Effector CD4-positive, alpha-beta T cell (primary cell): ENCODE data around the gene CCDC177. TPM values are rescaled to one million over a fixed set of nuclear protein-coding genes. Genes with fewer than 3 reads are reported as not detected.

Experiments used
- DNase-seq: peaks from one replicate; pipeline ENCODE4 v3.0.0-alpha.2; 2020
- total RNA-seq: gene quantifications from one replicate; lab custom pipeline; 2026; lab: John Stamatoyannopoulos, UW

Gene CCDC177
- total RNA-seq, result not detected

DNA sequence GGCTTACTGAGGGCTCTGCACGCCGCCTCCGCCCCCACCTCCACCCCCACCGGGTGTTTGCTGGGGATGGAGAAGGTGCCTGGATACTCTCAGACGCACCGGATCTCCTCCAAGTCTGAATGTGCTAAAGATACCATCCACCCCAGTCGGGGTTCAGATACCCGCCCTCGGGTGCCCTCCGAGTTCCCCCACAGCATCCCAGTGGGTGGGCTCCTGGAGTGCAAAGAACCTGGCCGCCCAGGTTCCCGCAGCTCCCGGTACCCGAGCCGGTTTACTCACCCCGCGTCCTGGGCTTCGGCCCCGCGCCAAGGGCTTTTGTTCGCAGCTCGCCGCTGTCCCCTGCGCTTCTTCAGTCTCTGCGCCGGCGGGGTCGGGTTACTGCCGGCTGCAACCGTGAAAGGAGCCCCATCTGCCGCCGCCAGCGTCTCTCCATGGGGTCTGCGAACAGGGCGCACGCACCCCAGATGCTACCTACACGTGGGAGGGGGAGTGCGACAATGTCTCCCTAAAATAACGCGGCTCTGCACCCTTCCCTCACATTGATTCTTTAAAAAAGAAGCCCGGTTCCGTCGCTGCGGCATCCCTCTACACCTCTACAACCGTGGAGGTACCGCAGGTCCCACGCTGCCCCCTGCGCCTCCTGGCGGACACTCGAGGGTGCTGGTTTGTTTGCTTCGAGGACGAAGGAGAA lies at the start of gene CCDC177:
Gene CCDC177, minus strand, starts transcription at position 609 of the 691 bp plus-strand sequence. CDS start 1,249 bp downstream, outside the sequence.
- peak; percentile 63 for DNase-seq

DNA sequence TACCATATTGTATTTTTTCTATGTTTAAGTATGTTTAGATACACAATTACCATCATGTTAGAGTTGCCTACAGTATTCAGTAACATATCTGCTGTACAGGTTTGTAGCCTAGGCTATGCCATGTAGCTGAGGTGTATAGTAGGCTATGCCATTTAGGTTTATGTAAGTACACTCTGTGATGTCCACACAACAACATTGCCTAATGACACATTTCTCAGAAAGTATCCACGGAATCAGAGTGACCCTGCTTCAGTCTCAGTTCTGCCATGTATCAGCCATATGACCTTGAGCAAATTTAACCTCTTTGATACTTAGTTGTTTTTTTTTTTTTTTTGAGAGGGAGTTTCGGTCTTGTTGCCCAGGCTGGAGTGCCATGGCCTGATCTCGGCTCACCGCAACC lies 49.5 kb upstream of the CCDC177 start:
- no peak for DNase-seq

DNA sequence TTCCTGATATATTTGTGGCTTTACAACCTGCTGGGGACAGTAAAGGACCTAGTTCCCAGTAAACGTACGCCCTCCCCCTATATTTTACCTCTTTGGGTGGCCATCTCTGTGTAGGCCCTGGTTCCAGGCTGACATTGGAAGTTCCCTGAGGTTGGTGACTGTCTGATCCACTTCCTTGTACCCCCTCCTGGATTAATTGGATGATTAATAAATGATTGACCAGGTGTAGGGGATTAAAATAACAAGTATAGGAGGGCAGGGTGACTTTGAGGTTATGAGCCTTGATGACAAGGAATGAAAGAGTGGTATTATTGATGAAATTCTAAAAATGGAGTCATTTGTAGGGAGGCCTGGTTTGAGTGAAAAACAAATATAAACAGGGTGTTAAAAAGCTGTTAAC lies 46.3 kb upstream of the CCDC177 start:
- DNase-seq, result no peak

DNA sequence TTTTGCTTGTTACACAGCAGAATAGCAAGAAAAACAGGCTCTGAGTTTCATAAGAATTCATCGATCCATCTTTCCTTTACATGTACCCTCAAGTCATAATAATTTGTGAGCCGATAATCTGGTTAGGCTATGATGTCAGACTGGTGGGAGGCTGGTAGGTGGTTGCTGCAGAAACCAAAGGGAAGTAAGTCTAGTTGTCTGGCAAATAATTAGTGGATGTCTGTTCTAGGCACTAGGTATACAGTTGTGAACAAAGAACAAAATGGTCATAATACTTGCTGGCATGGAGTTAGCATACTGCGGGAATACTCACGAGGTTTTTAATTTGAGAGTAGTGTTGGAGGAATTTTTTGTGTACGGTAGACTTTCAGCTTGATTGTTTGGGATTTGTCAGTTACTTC lies 45.5 kb upstream of the CCDC177 start:
- no peak for DNase-seq

DNA sequence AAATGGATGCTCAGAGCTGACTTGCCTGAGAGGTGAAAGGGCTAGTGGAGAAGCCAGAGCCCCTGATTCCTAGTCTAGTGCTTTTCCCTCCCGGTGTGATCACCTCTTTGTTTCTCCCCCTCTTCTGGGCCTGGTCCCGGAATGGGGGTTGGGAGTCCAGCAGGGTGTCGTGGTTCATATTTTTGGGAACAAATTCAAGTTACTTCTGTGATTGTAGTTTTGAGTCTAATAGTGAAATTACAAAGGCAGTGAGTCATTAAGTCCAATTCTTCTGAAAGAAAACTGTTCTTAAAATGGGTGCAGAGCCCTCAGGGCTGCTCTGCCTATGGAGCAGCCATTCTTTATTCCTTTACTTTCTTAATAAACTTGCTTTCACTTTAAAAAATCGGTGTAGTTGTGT lies 44.3 kb upstream of the CCDC177 start:
- DNase-seq, result no peak

- DNase-seq, result no peak
These were observed 43.1 kb upstream of the CCDC177 start for GRCh38 chr14:69617796-69618195.

DNA sequence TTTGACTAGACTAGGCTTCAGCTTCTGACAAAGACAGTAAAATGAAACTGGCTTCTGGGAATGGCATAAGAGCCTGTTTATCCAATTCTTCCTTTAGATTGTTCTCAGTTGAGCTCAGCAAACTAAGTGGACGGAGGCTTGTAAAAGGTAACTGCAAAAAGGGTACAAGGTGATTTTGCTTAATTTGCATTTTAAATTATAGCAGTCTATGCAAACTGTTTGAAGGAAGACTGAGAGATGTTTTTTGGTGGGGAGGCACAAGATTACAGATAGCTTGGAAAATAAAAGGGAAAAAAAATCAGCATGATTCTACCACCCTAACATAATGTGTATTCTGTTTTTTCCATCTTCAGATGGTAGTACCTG lies 41.7 kb upstream of the CCDC177 start:
- DNase-seq, result no peak

GRCh38 chr14:69615496-69616407 lies 41.1 kb upstream of the CCDC177 start:
- no peak for DNase-seq

- no peak for DNase-seq
These were observed 40.4 kb upstream of the CCDC177 start for GRCh38 chr14:69615121-69615495.

GRCh38 chr14:69614592-69614991 lies 39.9 kb upstream of the CCDC177 start:
- no peak for DNase-seq

- no peak for DNase-seq
These were observed 38.8 kb upstream of the CCDC177 start for GRCh38 chr14:69613312-69614073.

DNA sequence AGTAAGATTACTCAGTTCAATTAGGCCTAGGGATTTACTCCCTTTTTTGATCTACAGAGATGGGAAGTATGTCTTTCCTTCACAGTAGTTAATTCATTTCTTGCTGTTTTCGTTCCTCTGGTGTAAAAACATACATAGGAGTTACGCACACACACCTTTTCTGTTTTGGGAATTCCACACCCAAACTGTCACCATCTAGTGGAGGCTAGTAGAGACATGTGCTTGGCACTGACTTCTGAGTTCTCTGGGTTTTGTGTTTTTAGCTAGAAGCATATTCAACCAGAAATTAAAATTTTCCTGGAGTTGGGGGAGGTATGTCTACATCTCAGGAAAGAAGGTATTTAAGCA lies 38.1 kb upstream of the CCDC177 start:
- DNase-seq, result no peak

DNA sequence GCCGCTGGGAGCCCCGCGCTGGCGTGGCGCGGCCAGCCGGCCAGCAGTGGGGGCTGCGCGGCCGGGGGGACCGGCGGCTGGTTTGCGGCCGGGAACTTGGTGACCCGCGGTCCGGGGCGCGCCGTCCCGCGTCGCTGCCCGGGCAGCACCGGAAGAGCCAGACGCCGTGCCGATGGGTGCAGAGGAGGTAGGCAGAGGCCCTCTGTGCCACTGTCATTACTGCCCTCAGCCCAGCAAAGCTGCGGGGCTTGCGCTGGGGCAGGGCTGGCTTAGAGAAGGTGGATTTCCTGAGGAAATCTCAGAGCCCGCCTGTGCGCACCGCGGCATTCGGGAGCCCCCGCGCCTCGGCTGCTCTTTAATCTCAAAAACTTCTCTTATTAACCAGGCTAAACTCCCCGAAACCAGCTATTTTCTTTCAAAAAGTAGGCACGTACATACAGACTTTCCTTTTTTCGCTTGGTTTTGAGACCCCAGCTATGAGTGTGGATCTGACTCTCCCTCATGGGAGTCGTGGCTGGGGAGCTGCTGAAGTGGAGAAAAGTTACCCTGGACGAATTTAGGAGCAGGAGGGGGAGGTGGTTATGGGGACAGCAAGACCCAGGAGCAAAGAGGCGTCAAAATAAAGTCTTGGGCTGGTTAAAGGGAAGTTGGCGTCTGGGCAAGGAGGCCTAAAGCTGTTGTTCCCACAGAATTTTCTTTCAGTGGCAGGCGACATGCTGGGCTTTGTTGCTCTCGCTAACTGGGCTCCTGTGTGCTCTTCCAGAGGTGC lies 37.5 kb upstream of the CCDC177 start:
- DNase-seq, result peak; percentile 46

DNA sequence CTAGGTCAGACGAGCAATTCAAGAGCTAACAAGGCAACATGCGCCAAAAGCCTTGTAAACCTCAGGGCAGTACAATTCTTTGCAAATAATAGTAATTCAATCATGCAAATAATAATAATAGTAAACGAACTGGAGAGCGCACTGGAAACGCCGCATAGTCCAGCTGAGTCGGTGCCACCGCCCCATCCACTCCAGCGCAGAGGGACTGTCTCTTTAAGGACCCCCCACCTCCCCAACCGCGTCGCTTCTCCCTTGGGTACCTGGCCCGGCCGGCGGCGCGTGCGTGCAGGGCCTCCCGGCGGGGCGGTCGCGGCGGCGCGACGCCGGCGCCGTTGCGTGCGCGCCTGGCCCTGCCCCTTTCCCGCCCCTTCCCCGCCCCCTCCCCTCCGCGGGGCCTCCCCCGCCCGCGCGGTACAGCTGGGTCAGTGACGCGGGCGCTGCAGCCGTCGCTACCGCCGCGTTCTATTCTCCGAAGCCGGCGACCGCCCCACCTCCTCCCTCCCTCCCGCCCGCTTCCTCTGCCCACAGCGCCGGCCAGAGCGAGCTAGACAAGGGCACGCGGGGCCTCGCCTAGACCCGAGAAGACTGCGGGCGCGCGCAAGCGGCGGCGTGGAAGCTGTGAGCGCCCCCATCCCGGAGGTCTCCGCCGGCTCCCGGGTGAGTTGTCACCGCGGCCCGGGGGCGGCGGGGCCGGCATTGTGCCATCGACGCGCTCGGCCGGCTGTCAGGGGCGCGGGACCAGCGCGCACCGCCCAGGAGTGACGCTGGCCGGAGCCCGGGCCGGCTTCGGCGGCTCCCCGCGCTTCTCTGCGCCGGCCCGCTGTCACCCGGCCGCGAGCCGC lies 36.7 kb upstream of the CCDC177 start, which contains the start of gene SUSD6:
Gene SUSD6, plus strand, starts transcription at position 425 of the 842 bp plus-strand sequence. CDS start 46,997 bp downstream, outside the sequence.
- peak; percentile 84 for DNase-seq

GRCh38 chr14:69610874-69611171 lies 36.2 kb upstream of the CCDC177 start:
- DNase-seq, result no peak

GRCh38 chr14:69610020-69610873 lies 35.6 kb upstream of the CCDC177 start:
- no peak for DNase-seq

GRCh38 chr14:69606258-69607184 lies 31.9 kb upstream of the CCDC177 start:
- no peak for DNase-seq

GRCh38 chr14:69605738-69606137 lies 31.1 kb upstream of the CCDC177 start:
- DNase-seq, result no peak

GRCh38 chr14:69600304-69600891 lies 25.7 kb upstream of the CCDC177 start:
- DNase-seq, result no peak
